GM12873 (cell line): ENCODE measurements around the gene RPUSD1.

Experiments used
- CTCF ChIP-seq: IDR thresholded peaks from 2 replicates; pipeline ENCODE4 v1.5.1; 2012; ENCODE audit warnings: low read depth, mild to moderate bottlenecking, moderate library complexity, low read length, control low read depth; ENCODE audit not compliant: insufficient read depth; ENCODE audit errors: missing control alignments

The RPUSD1 gene

DNA sequence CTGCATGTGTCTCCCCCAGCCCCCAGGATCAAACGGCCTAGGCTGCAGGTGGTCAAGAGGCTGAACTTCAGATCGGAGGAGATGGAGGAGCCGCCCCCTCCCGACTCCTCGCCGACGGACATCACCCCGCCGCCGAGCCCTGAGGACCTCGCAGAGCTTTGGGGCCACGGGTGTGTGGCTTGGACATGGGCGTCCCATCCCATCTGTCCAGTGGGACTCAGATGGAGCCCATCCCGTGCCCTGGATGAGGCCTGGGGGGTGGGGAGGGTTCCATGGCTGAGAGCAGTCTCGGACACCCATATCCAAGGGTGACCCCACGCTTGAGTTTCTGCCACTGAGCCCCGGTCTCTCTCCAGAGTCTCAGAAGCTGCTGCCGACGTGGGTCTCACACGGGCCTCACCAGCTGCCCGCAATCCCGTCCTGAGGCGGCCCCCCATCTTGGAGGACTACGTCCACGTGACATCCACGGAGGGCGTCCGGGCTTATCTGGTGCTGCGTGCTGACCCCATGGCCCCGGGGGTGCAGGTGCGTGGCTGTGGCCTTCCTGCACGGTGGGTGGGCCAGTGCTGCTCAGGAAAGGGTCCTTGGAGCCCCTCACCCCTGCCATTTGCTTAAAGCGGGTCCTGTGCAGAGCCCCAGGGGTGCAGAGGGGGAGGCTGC, 1.1 kb upstream of the RPUSD1 start:
- TF ChIP-seq CTCF, result no peak

- TF ChIP-seq CTCF, result no peak
These were observed 382 bp upstream of the RPUSD1 start, which contains the start of gene CHTF18 for GRCh38 chr16:788399-789126. TSS of gene CHTF18 (plus strand) at chr16:788620. CDS start at chr16:788685, 65 bp downstream.

DNA sequence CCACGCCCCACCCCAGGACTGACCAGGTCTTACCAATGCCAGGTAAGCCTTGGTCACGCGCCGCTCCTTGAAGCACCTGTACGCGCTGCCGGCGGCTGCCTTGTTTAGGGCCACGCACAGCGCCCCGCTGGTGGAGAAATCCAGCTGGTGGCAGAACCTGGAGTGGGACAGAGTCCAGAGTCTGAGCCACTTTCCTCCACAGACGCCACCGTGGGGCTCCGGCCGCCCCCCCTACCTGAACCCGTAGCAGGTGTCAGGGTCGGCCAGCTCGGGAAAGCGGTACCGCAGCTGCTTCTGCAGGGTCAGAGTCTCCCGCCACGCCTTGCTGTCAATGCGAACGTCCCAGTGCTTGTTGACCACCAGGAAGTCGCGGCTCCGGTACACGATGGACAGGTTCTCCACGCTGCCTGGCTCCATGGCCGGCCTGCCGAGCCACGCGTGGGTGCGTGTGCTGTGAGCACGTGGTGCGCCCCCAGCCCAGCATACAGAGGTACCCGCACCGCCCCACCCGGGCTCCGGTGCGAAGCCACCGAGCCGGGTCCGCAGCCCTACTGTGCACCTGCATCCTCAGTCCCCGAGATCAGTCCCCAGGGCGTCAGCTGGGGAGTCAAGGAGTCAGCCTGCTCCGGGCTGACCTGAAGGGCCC, 737 bp downstream of the RPUSD1 start:
- no peak for TF ChIP-seq CTCF

DNA sequence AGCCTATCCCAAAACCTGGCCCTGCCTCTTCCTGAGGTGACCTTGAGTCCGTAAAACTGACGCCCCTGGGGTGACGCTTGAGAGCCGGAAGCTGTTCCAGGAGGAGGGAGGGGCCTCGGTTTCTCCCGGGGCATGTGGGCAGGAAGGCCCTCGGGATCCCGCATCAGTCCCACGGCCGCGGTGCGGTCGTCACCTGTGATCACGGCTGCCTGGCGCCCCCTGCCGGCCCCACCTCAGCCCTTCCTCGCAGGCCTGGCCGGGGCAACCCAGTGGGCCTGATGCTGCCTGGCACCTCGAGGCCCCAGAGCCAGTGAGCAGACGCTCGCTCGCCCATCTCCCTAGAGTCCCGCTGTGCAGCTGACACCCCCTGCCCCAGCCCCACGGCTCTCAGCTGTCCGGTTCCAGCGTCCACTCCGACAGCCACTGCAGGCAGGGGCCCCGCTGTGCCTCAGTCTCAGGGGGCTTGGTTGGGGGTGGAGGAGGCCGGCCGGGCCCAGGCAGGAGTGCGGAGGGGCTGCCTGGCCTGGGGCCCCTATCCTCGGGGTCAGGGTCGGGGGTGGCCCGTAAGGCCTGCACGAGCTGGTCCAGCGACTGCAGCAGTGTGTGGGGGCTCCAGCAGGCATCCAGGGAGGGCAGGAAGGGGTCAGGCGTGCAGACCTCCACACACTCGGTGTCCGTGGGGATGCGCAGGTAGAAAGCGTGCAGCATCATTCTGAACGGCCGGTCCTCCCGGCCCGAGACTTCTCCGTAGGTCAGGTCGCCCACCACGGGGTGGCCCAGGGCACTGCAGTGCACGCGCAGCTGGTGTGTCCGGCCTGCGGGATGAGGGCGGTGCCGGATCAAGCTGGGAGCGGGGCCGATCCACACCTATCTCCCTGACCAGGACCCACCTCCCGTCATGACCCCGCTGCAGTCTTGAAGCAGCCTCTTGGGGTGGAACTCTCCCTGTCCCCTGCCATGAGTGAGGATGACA, 2.3 kb downstream of the RPUSD1 start:
- TF ChIP-seq CTCF, result peak; percentile 86

DNA sequence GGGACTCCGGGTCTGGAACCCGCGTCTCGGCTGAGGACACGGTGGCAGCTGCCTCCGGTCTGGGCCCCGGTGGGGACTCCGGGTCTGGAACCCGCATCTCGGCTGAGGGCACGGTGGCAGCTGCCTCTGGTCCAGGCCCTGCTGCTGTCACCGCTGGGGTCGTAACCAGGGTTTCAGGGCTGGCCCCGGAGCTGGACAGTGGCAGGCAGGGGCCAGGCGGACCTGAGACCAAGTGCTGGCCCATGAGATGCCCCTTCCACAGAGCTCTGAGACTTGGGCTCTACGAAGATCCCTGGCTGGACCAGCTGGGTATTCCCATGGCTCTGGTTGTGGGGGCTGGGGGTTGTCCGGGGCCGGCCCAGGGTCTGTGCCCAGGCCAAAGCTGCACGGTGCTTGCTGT, 3.8 kb downstream of the RPUSD1 start:
- TF ChIP-seq CTCF, result no peak

- TF ChIP-seq CTCF, result no peak
These were observed 4.6 kb downstream of the RPUSD1 start for GRCh38 chr16:783404-784161.
